Iris pigment epithelial cell (primary cell): Measurements from ENCODE around the gene AP1M2.
"Not testable (repeated sequence)": the region's sequence is repeated elsewhere in the genome, so short reads cannot be mapped to it uniquely, and the experiment has no call there.

ENCODE experiments used
- DNase-seq: peaks from one replicate; pipeline ENCODE4 v3.0.0-alpha.2; 2011; ENCODE audit warnings: low read depth

AP1M2 gene

DNA sequence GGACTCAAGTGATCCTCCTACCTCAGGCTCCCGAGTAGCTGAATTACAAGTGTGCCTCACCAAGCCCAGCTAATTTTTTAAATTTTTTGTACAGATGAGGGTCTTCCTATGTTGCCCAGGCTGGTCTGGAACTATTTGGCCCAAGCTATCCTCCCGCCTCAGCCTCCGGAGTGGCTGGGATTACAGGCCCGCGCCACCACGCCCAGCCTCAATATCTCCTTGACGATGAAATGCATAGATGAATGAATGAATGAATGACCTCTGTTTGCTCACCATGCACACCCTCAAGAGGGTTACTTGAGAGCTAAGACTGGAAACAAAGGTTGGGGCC lies 14.9 kb upstream of the AP1M2 start:
- no peak for DNase-seq

DNA sequence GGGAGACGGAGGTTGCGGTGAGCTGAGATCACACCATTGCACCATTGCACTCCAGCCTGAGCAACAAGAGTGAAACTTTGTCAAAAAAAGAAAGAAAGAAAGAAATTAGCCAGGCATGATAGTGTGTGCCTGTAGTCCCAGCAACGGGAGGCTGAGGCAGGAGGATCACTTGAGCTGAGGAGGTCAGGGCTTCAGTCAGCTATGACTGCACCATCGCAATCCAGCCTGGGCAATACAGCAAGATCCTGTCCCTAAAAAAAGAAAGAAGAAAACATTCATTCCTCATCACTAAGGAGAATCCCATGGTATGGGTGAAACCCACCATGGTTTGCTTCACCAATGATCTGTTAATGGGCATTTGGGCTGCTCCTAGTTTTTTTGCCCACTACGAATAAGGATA lies 13.0 kb upstream of the AP1M2 start:
- DNase-seq: no peak

DNA sequence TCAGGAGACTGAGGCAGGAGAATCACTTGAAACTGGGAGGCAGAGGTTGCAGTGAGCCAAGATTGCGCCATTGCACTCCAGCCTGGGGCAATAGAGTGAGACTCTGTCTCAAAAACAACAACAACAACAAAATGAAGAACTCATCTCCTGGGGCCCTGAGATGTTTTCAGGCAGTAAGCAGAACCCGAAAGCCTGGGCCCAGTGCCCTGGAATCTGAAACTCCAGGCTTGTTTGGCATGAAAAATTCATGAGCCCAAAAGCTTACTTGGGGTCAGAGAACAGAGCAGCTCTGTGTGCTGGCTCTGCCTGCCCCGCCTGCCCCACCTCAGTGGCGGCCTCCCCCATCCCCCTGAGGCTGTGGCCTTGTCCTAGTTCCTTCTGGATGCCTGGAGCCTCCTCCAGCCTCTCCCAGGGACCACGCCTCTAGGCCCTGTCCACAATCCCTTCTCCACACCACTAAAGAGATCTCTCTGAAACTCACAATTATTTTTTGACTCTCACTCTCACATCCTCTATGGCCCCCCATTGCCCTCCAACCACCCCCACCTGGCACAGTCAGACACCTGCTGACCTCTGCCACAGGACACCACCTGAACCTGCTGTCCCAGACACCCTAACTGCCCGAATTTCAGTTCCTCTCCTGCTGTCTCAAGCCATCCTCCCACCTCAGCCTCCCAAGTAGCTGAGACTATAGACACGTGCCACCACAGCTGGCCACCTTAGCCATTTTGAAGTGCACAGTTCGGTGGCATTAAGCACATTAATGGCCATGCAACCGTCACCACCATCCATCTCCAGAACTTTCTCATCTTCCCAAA lies 6.9 kb upstream of the AP1M2 start:
- peak; percentile 23 for DNase-seq

DNA sequence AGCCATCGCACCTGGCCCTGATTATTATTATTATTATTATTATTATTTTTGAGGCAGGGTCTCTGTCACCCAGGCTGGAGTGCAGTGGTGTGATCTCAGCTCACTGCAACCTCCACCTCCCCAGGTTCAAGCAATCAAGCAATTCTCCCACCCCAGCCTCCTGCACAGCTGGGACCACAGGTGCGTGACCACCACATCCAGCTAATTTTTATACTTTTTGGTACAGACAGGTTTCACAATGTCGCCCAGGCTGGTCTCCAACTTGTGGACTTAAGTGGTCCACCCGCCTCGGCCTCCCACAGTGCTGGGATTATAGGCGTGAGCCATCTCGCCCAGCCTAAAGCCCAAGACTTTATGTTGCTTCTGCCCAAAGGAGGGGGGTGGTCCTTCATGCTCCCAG lies 6.0 kb upstream of the AP1M2 start:
- DNase-seq: no peak

DNA sequence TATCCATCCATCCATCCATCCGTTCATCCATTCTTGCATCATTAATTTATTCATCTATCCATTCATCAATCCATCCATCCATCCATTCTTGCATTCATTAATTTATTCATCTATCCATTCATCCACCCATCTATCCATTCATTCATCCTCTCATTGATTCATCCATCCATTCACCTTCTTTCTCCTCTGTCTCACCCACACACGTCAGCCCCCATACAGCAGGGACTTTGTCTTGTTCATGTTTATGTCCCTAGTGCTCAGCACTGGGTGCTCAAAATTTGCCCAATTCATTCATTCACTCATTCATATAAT lies 683 bp upstream of the AP1M2 start:
- no peak for DNase-seq

DNA sequence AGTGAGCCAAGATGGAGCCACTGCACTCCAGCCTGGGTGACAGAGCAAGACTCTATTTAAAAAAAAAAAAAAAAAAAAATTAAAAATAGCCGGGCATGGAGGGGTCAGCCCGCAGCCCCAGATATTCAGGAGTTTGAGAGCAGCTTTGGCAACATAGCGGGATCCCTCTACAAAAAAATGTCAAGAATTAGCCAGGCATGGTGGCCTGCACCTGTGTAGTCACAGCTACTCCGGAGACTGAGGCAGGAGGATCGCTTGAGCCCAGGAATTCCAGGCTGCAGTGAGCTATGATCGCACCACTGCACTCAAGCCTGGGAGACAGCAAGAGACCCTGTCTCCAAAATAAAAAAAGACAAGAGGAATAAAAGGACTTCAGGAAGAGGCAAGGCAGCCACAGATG lies 716 bp downstream of the AP1M2 start:
- DNase-seq: no peak

DNA sequence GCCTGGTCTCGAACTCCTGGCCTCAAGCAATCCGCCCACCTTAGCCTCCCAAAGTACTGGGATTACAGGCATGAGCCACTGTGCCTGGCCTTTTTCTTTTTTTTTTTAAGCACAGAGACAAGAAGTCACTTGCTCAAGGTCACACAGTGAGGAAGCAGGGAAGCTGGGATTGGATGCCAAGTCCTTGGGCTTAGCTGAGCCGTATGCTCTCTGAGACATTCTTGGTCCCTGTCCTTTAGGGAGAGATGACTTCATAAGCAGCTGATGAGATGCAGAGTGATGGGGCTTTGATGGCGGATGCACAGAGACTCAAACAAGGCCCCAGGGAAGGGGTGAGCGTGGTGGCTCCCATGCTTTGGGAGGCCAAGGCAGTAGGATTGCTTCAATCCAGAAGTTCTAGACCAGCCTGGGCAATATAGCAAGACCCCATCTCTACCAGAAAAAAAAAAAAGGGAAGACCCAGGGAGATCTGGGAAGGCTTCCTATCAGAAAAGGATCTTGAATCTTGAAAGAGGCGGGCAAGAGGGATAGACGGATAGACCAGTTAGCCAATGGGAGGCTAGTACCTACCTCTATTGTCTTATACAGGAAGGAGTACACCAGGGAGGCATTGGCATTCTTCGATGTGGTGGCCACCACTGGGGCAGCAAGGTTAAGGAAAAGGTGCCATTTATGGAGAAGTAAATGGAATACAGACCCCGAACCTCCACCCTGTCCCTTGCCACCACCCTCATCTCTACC lies 3.9 kb downstream of the AP1M2 start:
- DNase-seq: no peak

DNA sequence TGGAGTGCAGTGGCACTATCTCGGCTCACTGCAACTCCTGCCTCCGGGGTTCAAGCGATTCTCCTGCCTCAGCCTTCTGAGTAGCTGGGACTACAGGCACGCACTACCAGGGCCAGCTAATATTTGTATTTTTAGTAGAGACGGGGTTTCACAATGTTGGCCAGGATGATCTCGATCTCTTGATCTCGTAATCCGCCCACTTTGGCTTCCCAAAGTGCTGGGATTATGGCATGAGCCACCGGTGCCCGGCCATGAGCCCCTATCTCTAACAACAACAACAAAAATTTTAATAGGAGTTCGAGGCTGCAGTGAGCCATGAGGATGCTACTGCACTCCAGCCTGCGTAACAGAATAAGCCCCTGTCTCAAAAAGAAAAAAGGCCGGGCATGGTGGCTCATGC lies 5.0 kb downstream of the AP1M2 start:
- no peak for DNase-seq

DNA sequence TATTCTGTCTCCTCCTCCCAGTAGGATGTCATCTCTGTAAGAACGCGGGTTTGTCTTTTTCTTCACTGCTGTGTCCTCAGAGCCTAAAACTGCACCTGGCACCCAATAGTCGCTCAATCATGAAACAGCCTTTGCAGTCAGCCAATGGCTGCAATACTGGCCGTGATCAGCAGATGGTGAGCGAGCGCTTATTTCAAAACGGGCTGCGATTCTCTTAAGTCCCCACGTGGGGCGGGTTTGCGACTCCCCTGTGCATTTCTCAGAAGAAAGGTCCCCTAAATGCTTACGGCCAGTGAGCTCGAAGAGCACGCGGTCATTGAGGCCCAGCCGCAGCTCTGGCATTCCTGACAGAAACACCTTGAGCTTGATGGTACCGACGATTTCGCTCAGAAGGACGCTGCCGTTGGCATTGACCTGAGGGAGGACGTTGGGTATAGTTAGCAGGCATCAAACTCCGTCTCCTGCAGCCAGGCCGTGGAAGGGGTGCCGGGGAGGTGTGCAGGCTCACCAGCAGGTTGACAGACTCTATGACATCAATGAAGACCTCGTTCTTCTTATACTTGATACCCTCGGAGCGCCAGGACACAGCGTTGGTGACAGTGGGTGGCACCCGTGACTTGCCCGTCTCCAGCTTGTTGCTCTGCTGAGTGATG lies 6.0 kb downstream of the AP1M2 start:
- DNase-seq: peak; percentile 90

DNA sequence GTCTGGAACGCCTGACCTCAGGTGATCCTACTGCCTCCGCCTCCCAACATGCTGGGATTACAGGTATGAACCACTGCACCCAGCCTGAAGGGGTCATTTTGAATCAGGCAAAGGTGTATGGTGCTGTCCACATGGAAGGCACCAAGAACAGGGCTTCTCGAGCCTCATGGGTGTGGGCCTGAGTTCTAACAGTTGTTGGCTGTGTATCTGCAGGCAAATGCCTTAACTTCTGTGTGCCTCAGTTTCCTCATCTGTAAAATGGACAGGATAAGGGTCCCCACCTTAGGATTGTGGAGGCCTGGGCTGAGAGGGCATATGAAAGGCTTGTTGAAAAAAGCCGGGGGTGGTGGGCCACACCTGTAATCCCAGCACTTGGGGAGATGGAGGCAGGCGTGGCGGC lies 9.2 kb downstream of the AP1M2 start:
- DNase-seq: no peak

DNA sequence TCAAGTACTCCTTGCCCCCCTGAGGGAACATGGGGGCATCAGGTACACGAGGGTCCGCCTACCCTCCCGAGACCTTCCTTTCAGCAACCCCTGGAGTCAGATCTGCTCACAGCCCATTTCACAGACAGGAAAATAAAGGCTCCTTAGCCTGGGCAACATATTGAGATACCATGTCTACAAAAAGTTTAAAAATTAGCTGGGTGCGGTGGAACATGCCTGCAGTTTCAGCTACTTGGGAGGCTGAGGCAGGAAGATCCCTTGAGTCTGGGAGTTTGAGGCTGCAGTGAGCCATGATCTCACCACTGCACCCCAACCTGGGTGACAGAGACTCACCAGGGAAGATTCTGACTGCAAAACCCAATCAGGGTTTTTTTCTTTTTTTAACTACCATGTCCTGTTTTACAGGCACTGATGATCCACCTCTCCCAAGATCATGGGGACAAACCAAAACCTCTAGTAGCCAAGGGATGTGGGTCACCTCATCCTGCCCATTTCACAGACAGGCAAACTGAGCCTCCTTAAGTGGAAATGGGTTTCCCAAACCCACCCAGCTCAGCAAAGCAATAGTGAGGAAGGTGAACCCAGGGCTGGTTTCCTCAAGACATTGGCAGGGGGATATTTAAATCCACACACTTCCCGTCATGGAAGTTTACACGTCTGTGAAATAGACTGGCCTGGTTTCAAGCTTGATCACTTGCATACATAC lies 11.9 kb downstream of the AP1M2 start:
- no peak for DNase-seq

DNA sequence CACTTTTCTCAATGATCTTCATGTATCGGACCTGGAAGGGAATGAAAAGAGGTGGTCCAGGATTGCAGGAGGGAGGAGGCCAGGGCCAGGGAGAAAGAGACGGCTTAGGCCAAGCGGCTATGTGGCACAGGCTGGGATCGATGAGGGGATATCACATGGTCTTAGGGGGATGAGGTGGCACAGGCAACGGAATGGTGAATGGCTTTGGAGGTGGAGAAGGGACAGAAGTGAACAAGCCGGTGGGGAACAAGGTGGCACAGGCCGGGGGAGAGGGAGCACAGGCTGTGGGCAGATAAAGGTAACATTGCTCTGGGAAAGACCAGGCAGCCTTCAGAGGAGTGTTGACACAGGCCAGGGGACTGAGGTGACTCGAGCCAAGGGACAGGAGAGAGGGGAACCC lies 12.7 kb downstream of the AP1M2 start:
- DNase-seq: no peak

DNA sequence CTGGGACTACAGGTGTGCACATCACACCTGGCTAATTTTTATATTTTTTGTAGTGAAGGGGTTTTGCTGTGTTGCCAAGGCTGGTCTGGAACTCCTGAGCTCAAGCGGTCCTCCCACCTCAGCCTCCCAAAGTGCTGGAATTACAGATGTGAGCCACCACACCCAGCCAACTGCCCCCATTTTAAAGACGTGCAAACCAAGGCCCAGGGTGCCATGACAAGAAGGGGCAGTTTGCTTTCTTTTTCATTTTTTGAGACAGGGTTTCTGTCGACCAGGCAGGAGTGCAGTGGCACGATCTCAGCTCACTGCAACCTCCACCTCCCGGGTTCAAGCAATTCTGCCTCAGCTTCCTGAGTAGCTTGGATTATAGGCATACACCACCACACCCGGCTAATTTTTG lies 13.3 kb downstream of the AP1M2 start:
- DNase-seq: not testable (repeated sequence)

DNA sequence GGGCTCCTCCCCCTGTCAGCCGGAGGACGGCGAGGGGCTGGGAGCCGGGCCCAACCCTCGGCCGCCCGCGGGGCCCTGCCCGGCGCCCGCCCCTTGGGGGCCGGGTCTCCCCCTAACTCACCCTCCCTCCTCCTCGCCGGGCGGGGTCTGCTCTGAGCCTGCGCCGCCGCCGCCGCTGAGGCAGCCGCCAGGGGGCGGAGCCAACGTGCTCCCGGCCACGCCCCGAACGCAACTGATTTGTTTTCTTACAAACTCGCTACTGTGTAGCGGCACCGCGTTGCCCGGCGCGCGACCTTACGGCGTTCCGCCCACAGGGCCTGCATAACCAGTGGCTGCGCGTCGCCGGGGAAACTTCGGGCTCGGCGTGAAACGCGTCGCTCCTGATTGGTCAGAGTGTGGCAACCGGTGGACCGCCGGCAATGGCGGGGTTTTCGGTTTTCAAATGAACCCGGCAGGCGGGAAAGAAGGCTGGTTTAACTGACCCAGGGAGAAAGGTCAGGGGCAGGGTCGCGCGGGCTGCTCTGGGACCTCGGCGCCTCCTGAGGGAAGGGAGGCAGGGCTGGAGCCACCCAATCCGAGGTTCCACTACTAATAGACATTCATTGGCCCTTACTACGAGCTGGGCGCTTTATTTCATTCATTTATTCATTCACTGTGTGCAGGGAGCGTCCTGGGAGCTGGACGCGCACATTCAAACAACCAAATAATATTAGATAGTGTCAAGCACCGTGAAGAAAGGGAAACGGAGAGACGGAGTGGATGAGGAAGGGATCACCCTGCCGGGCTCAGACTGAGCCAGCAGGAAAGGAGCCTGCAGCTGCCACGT lies 18.1 kb downstream of the AP1M2 start, which contains the start of gene CDKN2D:
Gene CDKN2D (minus strand): TSS at position 154 of the 826 bp plus-strand sequence. CDS start 326 bp downstream, outside the sequence.
- DNase-seq: peak; percentile 100

DNA sequence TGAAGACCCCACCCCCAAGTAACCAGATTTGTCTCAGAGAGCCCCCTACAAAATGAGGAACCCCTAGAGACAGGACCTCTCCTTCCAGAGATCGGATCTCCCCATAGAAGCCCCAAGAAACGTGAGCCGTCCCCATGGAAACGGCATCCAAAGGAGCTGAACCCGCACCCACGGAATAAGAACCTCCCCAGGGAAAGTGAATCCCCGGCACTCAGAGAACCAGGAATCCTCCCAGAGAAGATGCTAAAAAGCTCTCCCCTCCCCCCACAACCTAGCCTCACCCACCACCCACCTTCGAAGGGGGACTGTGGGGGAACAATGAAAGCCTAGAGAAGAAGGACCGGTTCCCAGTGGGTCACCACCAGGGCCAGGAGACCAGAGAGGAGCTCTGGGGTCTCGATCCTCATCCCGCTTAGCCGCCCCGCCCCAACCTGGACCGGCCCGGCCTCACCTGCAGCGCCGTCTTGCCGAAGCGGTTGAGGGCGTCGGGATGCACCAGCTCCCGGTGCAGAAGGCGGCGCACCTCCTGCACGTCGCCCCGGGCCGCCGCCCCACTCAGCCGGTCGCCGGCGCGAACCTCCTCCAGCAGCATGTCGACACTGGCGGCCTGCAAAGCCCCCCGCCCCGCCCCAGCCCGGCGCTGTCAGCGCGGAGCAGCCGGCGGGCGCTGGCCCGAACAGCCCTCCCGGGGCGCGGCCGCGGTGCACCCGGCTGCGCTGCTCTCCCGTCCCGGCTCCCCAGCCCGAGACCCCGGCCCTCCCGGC lies 18.9 kb downstream of the AP1M2 start:
- DNase-seq: peak; percentile 42

DNA sequence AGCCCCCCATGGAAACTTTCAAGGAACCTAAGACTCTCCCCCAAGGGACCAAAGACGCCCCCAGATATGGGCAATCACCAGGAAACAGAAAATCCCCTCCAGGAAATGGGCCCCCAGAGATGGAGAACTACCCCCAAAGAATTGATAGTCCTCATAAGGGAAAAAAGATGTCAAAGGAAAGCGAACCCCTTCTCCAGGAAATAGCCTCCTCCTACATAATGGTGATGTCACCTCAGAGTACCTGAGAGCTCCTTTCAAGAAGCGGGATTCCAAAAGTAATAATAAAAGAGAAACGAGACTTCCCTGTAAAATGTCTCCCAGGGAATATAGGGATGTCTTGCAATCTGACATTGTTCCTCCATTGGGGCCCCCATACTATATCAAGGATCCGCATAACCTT lies 19.5 kb downstream of the AP1M2 start:
- DNase-seq: no peak

DNA sequence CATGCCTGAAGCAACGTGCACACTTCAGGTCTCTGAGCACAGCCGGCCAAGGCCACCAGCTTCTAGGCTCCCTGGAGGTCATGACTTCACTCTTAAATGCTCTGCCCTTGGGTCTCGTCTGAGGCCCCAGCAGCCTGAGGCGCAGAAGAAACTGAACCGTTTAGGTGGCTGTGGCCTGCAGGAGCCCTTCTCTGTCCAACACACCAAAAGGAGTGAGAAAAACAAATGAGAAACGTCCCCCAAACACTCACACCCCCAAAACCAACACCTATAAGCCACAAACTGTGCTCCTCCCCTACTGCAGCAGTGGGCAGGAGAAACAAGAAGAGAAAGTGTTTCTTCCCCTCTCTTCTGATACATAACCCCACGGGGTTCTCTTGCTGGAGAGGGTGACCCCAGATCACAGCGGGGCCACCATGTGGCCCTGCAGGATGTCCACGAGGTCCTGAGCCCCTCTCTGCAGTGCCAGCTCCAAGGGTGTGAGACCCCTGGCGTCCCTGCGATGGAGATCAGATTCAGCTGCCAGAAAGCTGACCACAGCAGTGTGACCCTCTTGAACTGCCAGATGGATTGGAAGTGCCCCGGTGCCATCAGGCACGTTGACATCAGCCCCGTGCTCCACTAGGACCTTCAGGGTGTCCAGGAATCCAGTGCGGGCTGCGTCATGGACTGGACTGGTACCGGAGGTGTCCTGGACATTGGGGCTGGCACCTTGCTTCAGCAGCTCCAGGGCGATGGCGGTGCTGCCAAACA lies 20.3 kb downstream of the AP1M2 start:
- no peak for DNase-seq

DNA sequence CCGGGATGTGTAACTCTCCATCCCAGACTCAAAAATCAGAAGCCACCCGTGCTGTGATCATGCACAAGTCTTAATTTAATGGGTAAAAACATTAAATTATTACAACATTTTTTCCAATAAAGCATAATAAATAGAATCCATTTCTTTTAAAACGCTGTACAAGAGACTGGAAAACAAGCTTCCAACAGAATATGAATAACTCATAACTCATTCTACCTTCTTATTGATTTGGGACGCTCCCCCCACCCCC lies 20.8 kb downstream of the AP1M2 start:
- DNase-seq: no peak

DNA sequence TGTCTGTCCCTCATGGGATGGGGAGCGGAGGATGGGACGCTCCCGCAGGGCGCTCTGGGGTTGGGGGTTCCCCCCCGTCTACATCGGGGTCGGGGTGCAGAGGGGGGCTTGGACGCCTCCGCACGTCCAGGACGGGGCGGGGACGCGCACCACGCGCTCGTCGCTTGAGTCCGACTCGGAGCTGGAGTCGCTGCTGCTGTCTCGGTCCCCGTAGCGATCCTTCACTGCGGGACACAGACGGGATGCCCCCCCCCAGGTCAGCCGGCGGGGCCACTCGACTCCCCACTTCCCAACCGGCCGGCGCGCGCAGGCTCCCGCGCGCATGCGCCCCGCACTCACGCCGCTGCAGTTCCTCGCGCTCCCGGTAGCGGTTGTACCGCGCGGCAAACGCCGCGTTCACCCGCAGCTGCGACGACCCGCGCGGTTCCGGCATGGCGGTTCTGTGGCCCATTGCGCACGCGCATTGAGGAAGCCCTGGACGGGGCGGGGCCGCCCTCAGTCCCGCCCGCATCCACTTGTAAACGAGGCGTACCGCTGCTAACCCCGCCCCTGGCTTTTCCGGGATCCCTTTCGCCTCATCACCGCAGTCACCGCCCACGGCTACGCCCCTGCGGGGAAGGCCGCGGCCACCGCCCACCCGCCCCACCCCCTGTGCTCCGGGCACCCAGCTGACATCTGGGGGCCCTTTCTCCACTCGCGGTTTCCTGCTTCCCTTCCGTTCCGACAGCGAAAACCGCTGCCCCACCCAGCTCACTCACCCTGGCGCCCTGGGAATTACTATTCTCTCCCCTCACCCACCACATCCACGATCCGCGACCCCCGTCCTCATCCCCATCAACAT lies 21.3 kb downstream of the AP1M2 start, which contains the start of gene KRI1:
Gene KRI1 (minus strand): TSS at position 444 of the 841 bp plus-strand sequence. CDS start 11 bp downstream, at position 433.
- peak; percentile 97 for DNase-seq
